ENCODE data around the gene RASA3. TPM values are rescaled to one million over a fixed set of nuclear protein-coding genes. Genes with fewer than 3 reads are reported as not detected.

RASA3 gene
- total and polyA plus RNA-seq, 2 of the 8 experiments (the other 6 are each of a cell fraction or from before 2014, with no cell fraction given), result 7.5 to 21.9 TPM

DNA sequence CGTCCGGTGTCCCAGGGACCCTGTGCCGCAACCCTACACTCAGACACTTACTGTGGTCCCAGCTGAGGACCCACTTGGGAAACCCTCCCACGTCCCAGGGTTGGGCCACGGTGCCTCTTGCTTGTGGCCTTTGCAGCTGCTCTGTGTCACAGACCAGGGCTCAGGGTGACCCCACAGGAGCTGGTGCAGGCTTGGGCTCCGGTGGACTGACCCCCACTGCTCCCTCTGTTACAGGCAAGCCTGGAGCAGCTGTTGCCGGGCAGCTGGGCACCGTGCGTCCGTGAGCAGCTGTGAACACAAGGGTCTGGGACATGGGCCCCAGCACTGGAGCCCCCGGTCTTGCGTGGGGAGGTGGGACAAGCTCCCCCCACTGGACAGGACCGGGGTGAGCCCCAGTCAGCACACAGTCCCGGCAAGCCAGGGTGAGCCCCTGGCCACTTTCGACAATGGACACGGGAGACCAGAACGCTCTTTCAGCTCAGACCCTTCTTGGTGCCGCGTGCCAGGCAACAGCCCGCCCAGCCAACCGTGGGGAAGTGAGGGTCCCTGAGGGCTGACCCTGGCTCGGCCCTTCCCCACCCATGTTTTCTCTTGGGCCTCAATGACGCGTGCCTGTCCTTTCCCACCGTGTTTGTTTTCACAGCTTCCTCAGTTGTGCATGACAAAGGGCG lies 92.8 kb downstream of the RASA3 start:
- TF ChIP-seq E2F6 (IDR thresholded peaks at IDR 0.05) (peak; percentile 56), TBP (IDR thresholded peaks at IDR 0.05; ENCODE audit: low read depth, low read length) (no peak), SRF (IDR thresholded peaks at IDR 0.05; ENCODE audit: low read depth, low read length) (no peak), KDM4A (IDR thresholded peaks at IDR 0.05; ENCODE audit: low read depth, low read length, severe bottlenecking) (no peak), RAD21 (IDR thresholded peaks at IDR 0.05 in 1 of 2, conservative IDR thresholded peaks at IDR 0.05 in 1 of 2; ENCODE audit: low read depth in 2 of 2, low read length in 2 of 2) (no peak), YY1 (IDR thresholded peaks at IDR 0.05; ENCODE audit: low read depth, low read length) (no peak), TAF1 (IDR thresholded peaks at IDR 0.05; ENCODE audit: low read depth, low read length) (no peak), JUND (IDR thresholded peaks at IDR 0.05; ENCODE audit: low read length) (no peak), KDM5A (IDR thresholded peaks at IDR 0.05; ENCODE audit: low read length) (no peak), POU5F1 (IDR thresholded peaks at IDR 0.05; ENCODE audit: low read depth, low read length) (0 out of 2 replicates have a peak, but pooled peaks have one; percentile 24), SIN3A (conservative IDR thresholded peaks at IDR 0.05 in 1 of 2, IDR thresholded peaks at IDR 0.05 in 1 of 2; ENCODE audit: low read depth in 1 of 2, low read length in 2 of 2) (no peak), SP2 (IDR thresholded peaks at IDR 0.05; ENCODE audit: low read length) (no peak)
- no peaks in the 10 kb centered on the region for H3K36me3 ChIP-seq (ENCODE audit: control insufficient read depth in 2 of 4, insufficient read depth in 4 of 4, low read length in 3 of 4)
- H3K27ac ChIP-seq (ENCODE audit: low read depth, low read length), result peak overlapping the region; percentile 27; the same call in 1 of the 2 replicates
- CTCF ChIA-PET (ENCODE audit: partially characterized antibody), result interaction anchor here (1.2 to 1.5 kb wide), 3 partner anchors 16 to 410 kb away, joined by 3 to 4 read pairs (median 4); no protein-coding TSS in a partner anchor
- H2BK5ac ChIP-seq (ENCODE audit: low read depth, low read length), result 0 out of 2 replicates have a peak overlapping the region, but pooled peaks have one; percentile 49
- H4K20me1 ChIP-seq (replicated peaks in 1 of 2; ENCODE audit: control insufficient read depth in 1 of 2, insufficient read depth in 2 of 2, low read length in 2 of 2), result peaks cover 0 to 6% of the 10 kb centered on the region in 2 experiments
- H3K4ac ChIP-seq (replicated peaks; ENCODE audit: insufficient read length, low read depth, low read length), result no peak overlapping the region
- no peaks in the 10 kb centered on the region for H3K9me3 ChIP-seq (ENCODE audit: insufficient read depth in 2 of 2, low read depth in 1 of 2, low read length in 1 of 2)
- H4K8ac ChIP-seq (ENCODE audit: extremely low read depth, insufficient read depth, low read length), result peak overlapping the region; percentile 83
- H2AFZ ChIP-seq (ENCODE audit: low read length), result no peak overlapping the region
- H4K91ac ChIP-seq (replicated peaks; ENCODE audit: insufficient read length, low read length), result no peak overlapping the region
- H3K4me3 ChIP-seq (ENCODE audit: extremely low read depth in 1 of 4, insufficient read depth in 2 of 4, low read depth in 3 of 4, low read length in 4 of 4), result no peak overlapping the region
- no peak overlapping the region for H3K14ac ChIP-seq (ENCODE audit: insufficient read length)
- H3K18ac ChIP-seq (ENCODE audit: extremely low read depth, low read length), result peak overlapping the region; percentile 87
- 0 out of 2 replicates have a peak overlapping the region, but pooled peaks have one; percentile 18 for H2BK12ac ChIP-seq (ENCODE audit: low read depth, low read length)
- 0 out of 2 replicates have a peak overlapping the region, but pooled peaks have one; percentile 34 for H2BK20ac ChIP-seq (ENCODE audit: low read length)
- no peak overlapping the region for H2BK15ac ChIP-seq (ENCODE audit: low read length)
- H3K79me2 ChIP-seq (ENCODE audit: control insufficient read depth in 1 of 2, insufficient read depth in 2 of 2, low read length in 2 of 2), result no peaks in the 10 kb centered on the region; a peak in 1 of 4 replicates
- H3K4me2 ChIP-seq (ENCODE audit: insufficient read depth in 1 of 2, low read depth in 2 of 2, low read length in 2 of 2), result peak overlapping the region in 1 of 2 experiments; percentile 1; a peak in 1 of 4 replicates
- H2BK120ac ChIP-seq (replicated peaks; ENCODE audit: low read depth, low read length), result no peak overlapping the region
- POLR2A ChIA-PET (ENCODE audit: partially characterized antibody), result no interaction called here
- H3K23me2 ChIP-seq (ENCODE audit: low read depth, low read length), result no peaks in the 10 kb centered on the region
- no peak for FAIRE-seq
- H3K9ac ChIP-seq (replicated peaks in 1 of 4; ENCODE audit: extremely low read depth in 1 of 4, low read depth in 3 of 4, low read length in 3 of 4), result no peak overlapping the region
- WGBS, 2 experiments (ENCODE audit: extremely low coverage in 1 of 2, insufficient coverage in 1 of 2, insufficient read length in 1 of 2, insufficient replicate concordance in 2 of 2, low coverage in 1 of 2, low lambda C conversion rate in 2 of 2, missing lambda C conversion rate in 1 of 2), result 74% methylated on average over 25 of the region's 26 CpGs; no CpG with 5 or more reads in 1 of the 2 experiments
- DNase-seq (ENCODE audit: low read depth in 1 of 2, low spot score in 2 of 2), result no peak
- no peaks in the 10 kb centered on the region for H3K27me3 ChIP-seq (replicated peaks in 1 of 4; ENCODE audit: control insufficient read depth in 3 of 4, extremely low read depth in 1 of 4, insufficient read depth in 3 of 4, low read length in 3 of 4)
- no peak overlapping the region for H3K56ac ChIP-seq (replicated peaks; ENCODE audit: insufficient read length, low read depth, low read length)
- peaks cover 0 to 20% (median 11%) of the 10 kb centered on the region in 4 experiments; a peak in 6 of 7 replicates for H3K4me1 ChIP-seq (replicated peaks in 1 of 4; ENCODE audit: control insufficient read depth in 3 of 4, insufficient read depth in 4 of 4, low read length in 3 of 4)
- no peak overlapping the region for H2AK5ac ChIP-seq (ENCODE audit: low read depth, low read length)
- no peak overlapping the region for H3K23ac ChIP-seq (ENCODE audit: insufficient read length)
- H4K5ac ChIP-seq (ENCODE audit: insufficient read length, low read depth, low read length), result no peak overlapping the region
- peaks cover 9% of the 10 kb centered on the region; the same call in 1 of the 2 replicates for H3K79me1 ChIP-seq (ENCODE audit: low read depth, low read length)
